Measurements from ENCODE around the gene SINHCAF.

GRCh38 chr12:31339831-31340622 lies 14.1 kb upstream of the SINHCAF start:
- TF ChIP-seq, protein P1, sequence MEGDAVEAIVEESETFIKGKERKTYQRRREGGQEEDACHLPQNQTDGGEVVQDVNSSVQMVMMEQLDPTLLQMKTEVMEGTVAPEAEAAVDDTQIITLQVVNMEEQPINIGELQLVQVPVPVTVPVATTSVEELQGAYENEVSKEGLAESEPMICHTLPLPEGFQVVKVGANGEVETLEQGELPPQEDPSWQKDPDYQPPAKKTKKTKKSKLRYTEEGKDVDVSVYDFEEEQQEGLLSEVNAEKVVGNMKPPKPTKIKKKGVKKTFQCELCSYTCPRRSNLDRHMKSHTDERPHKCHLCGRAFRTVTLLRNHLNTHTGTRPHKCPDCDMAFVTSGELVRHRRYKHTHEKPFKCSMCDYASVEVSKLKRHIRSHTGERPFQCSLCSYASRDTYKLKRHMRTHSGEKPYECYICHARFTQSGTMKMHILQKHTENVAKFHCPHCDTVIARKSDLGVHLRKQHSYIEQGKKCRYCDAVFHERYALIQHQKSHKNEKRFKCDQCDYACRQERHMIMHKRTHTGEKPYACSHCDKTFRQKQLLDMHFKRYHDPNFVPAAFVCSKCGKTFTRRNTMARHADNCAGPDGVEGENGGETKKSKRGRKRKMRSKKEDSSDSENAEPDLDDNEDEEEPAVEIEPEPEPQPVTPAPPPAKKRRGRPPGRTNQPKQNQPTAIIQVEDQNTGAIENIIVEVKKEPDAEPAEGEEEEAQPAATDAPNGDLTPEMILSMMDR (IDR thresholded peaks at IDR 0.05; ENCODE audit: low read length): no peak
- TF ChIP-seq EZH2phosphoT487 (IDR thresholded peaks at IDR 0.05; ENCODE audit: low read length) (no peak), EZH2 (optimal IDR thresholded peaks at IDR 0.05; ENCODE audit: low read depth, low read length) (no peak)
